ENCODE measurements around the gene ICE2. TPM values are rescaled to one million over a fixed set of nuclear protein-coding genes. Genes with fewer than 3 reads are reported as not detected.

Gene ICE2
- total and polyA plus RNA-seq, 2 experiments from 2014 or later = 64.2 to 64.3 TPM

GRCh38 chr15:60419753-60420152, 59.2 kb downstream of the ICE2 start:
- H3K27me3 Mint-ChIP-seq (ENCODE audit: insufficient read depth, low read depth, poor library complexity) = no peaks in the 10 kb centered on the region
- Histone ChIP-seq H3F3A (replicated peaks; ENCODE audit: low read depth) (no peaks in the 10 kb centered on the region), H2AFZ (no peak overlapping the region), H3K9me2 (ENCODE audit: insufficient read depth) (no peaks in the 10 kb centered on the region), H3K36me3 (ENCODE audit: insufficient read depth) (no peaks in the 10 kb centered on the region), H3K79me2 (replicated peaks; ENCODE audit: insufficient read depth) (no peaks in the 10 kb centered on the region), H3K4me1 (ENCODE audit: insufficient read depth) (no peaks in the 10 kb centered on the region), H4K20me1 (replicated peaks; ENCODE audit: insufficient read depth) (no peaks in the 10 kb centered on the region), H3K27ac (ENCODE audit: low read depth) (no peak overlapping the region), H3K27me3 (ENCODE audit: insufficient read depth) (no peaks in the 10 kb centered on the region), H3K4me2 (no peak overlapping the region), H3K4me3 (no peak overlapping the region)
- H3K9me3 Mint-ChIP-seq = no peaks in the 10 kb centered on the region
- ATAC-seq (no peak), DNase-seq (ENCODE audit: low spot score) (no peak)
- H3K4me3 Mint-ChIP-seq = no peak overlapping the region
- peaks cover 6% of the 10 kb centered on the region; the same call in 2 of the 3 replicates for H3K4me1 Mint-ChIP-seq
- no peak for TF ChIP-seq EZH2phosphoT487 (IDR thresholded peaks at IDR 0.05; ENCODE audit: unreplicated experiment)
- TF ChIP-seq JUNB (IDR thresholded peaks at IDR 0.05; ENCODE audit: unreplicated experiment) = no peak
- TF ChIP-seq NANOG (IDR thresholded peaks at IDR 0.05; ENCODE audit: borderline replicate concordance) = no peak
- TF ChIP-seq ZNF462 (CRISPR knock-in tag; IDR thresholded peaks at IDR 0.05) = no peak
- no peak for TF ChIP-seq ETS1 (IDR thresholded peaks at IDR 0.05)
- TF ChIP-seq STAT1 (IDR thresholded peaks at IDR 0.05; ENCODE audit: unreplicated experiment) = no peak
- no peak for TF ChIP-seq ZNF331 (CRISPR knock-in tag; IDR thresholded peaks at IDR 0.05; ENCODE audit: low read depth)
- no peak for TF ChIP-seq REST (IDR thresholded peaks at IDR 0.05; ENCODE audit: unreplicated experiment)
- H3K27ac Mint-ChIP-seq = no peak overlapping the region
- peaks cover 8% of the 10 kb centered on the region; the same call in 2 of the 3 replicates for H3K36me3 Mint-ChIP-seq (ENCODE audit: low read depth)

Measured in GM23338 (cell line).